HG03432 (cell line): Measurements from ENCODE around the gene SFT2D3.

Source experiments
- ATAC-seq: cut with Tn5 transposase; IDR thresholded peaks from one replicate; pipeline ENCODE4 v1.9.1; 2021; ENCODE audit warnings: mild to moderate bottlenecking, moderate library complexity; ENCODE audit not compliant: unreplicated experiment

The SFT2D3 gene

DNA sequence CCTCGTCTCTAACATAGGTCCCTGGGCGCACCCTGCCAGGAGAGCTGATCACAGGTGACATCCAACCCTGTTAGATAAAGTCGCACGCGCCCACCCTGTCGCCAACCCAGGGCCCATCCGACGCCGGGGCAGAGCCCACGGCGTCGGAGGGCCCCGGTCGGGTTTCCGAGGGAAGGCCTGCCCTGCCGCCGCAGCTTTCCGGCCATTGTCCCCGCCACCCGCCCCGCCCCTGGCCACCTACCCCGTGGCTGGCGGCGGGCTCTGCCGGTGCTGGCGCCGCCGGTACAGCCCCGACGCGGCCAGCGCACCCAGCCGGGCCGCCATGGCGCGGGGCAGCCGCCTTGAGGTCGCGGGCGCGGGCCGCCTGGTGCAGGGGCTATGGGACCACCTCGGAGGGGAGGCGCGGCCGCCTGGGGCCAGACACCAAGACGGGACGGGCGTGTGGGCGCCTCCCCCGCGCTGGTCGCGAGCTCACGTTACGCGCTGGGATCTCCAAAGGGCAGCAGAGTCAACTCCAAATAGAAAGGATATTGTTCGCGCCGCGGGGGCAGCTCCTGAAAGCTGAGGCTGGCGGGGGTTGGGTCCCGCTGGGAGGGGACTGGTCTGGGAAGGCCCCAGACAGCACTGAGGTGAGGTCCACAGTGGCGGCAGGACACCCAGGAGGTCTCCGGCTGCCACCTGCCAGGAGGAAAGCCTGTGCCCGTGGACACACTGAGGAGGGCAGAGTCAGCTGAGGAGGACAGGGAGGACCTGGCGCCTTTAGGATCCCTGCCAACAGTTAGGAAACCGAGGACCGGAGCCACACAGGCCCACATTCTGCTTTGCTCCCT, 37.0 kb upstream of the SFT2D3 start:
- ATAC-seq: no peak

DNA sequence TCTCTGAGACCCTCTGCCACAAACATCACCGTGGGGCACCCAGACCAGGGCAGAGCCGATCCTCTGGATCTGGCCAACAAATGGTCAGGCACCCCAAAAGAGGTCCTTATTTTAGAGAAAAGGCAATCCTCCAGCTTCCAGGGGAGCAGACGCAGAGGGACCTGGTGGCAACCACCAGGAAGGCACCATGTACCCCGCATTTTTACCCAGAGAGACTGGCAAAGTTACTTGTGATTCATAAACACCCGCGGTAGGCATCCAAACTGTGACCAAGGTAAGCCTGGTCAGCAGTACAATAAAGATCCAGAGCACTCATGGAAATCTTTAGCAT, 36.4 kb upstream of the SFT2D3 start:
- ATAC-seq: no peak

DNA sequence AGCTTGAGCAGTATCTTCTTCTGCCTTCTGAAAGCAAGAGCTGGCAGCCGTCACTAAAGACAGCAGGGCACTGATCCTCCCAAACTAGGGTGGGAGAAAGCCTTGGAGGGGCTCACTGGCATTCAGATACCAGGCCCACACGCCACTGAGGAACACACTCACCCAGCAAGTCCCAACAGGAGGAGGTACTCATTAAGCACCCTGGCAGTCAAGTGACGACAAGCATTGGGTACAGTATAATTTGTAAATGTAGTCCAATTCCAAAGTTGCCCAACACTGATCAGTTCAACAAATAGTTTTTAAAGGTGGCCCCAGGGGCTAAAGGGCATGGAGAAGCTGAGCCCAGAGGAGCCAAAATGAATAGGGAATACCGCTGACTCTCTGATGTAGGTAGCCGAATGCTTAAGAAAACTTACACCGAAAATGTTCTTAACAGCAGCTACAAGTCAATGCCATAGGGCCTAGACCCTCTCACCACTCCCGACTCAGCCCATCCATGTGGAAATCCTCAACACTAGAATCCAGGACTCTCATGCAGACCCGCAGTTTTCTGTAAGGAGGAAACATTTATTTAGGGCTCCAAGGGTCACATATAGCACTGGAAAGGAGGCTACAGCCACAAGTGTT, 35.9 kb upstream of the SFT2D3 start:
- ATAC-seq: no peak

DNA sequence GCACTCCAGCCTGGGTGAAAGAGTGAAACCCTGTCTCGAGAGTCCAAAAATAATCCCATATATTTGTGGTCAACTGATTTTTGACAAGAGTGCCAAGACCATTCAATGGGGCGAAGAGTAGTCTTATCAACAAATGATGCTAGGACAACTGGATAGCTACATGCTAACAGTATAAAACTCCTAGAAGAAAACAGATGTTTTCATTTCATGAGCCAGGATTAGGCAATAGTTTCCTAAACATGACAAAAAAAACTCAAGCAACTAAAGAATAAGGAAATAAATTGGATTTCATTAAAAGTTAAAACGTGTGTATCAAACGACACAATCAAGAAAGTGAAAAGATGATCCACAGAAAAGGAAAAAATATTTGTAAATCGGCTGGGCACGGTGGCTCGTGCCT, 32.2 kb upstream of the SFT2D3 start:
- ATAC-seq: no peak

DNA sequence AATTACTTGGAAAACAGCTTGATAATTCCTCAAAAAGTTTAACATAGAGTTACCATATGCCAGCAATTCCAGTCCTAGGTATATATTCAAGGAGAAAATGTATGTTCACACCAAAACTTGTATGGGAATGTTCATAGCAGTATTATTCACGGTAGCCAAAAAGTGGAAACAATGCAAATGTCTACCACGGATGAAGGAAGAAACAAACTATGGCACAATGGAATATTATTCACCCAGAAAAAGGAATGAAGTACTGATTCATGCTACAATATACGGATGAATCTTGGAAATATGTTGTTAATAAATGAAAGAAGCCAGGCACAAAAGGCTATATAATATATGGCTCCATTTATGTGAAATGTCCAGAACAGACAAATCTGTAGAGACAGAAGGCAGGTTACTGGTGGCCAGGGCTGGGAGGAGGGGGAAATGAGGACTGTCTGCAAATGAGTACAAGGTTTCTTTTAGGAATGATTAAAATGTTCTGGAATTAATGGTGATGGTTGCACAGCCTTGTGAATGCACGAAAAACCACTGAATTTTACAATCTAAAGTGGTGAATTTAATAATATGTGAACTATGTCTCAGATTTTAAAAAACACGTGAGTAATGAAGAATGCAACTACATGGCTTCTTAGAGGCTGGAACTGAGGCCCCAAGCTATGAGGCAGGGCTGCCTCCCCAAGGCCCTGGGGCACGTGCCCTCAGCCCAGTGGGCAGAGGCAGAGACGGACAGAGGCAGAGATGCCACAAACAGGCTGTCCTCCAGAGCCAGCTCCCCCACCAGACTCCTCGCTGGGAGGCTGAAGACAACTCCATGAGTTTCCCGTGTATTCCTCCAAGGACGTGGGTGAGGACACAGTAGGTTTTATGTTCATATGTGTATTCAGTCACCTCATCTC, 31.0 kb upstream of the SFT2D3 start:
- no peak for ATAC-seq

DNA sequence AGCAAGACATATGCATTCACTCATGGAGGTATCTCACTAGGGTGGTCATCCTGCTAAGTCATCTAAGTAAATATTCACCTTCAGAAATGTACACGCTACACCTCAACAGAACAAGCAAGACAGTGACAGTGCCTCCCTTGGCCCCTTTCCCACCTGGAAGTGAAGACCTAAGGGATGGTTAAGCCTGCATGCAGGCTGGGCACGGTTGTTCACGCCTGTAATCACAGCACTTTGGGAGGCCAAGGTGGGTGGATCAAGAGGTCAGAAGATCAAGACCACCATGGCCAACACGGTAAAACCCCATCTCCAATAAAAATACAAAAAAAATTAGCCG, 30.4 kb upstream of the SFT2D3 start:
- ATAC-seq: no peak

DNA sequence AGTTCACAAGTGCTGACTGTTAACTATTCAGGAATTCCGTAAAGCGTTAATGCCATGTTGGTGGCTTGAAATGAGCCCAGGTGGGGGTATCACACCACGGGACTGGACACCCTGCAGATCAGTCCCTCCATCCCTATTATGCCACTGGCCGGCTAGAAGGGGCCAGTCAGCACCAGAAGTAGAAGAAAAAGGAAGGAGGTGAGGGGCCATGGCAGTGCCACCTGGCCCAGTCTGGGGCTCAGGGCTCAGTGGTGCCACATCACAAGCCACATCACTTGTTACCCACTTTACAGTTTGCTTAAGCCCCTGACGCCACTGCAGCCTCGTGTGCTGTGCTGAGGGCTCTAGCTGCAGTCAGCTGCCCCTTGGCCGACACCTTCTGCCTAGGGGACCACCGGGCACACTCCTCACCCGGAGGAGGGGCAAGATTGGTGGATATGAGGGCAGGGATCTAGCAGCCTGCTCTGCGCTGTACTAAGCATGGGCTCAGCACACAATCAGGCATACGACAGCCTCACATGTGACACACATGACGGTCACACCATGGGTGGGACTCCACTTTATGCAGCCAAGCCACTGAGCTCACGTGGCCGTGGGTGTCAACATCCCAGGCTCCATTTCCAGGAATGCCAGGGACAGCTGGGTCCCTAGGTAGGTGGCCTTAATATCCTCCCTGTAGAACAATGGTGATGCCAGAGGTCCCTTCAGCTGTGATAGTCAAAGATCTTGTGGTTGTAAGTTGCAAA, 29.6 kb upstream of the SFT2D3 start:
- no peak for ATAC-seq

DNA sequence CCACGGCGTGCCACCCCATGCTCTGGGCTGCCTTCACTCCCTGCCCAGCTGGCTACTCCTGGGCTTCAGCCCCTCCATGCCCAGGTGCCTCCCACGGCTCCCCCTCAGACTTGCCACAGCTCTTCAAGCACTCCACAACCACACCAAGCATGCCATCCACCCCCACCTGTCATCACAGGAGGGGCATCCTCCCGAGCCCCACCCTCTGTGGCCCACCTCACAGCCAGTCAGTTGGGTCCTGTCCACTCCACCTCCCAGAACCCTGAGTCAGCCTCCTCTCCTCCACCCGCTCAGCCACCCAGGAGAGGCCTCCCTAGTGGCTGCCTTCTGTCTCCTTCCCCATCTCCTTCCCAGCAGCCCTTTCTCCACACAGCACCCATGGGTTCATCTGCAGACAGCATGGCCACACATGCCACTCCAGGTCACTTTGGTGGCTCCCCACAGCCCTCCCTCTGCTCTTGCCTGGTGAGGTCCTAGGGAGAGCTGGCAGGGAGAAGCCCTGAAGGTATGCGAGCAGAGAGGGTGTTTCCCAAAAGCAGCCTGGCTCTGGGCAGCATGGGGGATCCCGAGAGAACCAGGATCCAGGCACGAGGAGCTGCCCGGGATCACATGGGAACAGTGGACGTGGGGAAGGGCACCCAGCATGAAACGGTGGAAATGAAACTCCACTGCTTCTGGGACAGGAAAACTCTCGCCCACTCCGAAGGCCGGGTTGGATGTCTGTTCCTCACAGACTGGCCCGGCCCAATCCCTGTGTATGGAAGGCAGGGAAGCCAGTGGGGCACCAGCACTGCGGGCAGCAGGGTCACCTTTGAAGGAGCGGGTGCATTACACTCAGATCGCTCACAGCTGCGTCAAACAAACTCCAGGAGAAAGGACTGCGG, 28.7 kb upstream of the SFT2D3 start:
- no peak for ATAC-seq

DNA sequence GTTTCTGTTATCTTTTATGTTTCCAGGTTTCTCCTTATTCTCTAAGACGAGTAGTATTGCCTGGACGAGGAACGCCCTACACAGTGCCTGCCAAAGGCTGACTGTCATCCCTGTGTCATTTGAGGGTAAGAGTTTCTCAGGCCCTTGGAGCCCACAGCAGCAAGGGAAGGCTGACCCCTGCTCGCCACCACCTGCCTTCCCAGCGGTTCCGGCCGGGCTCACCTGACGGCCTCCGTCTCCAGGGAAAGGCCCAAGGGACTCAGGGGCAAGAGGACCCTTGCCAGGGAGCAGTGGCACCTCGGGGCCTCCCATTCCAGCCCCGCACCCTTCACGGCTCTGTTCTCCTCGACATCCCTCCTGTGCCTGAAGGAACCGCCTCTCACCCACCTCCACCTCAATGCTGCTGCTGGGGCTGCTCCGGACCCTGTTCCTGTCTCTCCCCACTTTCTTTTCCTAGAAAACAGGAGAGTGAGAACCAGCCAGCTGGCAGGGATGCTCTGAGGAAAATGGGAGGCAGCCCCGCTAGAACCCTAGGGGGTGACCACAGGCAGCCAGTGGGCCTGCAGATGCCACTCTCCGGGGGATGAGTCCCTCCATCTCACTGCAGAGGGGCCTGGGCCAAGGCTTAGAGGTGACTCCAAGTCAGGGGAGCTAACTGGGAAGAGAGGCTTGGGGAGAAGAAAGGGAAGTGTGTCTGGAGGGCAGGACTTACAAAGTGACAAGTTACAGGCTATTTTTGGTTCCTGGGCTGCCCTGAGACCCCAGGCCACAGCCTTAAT, 27.8 kb upstream of the SFT2D3 start:
- ATAC-seq: no peak

DNA sequence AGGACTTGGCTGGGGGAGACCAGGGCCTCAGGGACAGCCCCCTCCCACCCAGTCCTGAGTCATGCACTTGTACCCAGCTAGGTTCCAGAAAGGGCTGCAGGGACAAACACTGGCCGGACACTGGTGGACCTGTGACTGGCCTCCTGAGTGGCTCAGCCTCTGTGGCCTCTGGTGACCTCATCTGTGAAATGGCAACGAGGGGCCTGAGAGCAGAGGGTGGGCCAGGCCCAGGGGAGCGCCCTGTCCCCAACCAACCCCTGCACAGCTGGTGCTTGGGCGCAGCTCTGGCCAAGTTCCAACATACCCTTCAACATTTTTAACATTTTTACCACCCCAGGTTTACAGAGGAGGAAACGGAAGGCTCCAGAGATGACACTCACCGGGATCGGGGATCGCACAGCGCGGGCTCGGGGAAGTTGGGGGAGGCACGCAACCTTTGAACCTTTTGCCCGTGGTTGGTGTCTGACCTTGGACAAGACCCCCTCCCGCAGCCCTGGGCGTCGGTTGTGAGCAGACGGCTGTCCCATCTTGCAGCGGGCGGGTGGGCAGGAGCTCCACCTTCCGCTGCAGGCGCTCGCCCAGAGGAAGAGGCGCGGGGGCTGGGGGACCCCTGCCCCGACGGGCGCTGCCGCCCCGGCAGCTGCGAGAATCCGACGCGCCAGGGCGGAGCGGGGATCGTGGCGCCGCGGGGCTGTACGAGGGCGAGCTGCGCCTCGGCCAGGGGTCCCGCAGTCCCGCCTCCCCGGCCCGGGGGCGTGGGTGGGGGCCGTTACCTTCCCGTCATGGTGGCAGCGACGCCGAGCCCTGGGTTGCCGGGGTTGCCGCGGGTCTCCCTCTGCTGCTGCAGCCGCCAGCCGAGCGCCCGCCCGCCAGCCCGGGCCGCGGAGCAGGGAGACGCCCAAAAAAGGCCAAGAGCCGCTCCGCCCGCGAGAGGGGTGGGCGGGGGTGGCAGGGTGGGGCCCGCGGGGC, 26.8 kb upstream of the SFT2D3 start:
- ATAC-seq: no peak

DNA sequence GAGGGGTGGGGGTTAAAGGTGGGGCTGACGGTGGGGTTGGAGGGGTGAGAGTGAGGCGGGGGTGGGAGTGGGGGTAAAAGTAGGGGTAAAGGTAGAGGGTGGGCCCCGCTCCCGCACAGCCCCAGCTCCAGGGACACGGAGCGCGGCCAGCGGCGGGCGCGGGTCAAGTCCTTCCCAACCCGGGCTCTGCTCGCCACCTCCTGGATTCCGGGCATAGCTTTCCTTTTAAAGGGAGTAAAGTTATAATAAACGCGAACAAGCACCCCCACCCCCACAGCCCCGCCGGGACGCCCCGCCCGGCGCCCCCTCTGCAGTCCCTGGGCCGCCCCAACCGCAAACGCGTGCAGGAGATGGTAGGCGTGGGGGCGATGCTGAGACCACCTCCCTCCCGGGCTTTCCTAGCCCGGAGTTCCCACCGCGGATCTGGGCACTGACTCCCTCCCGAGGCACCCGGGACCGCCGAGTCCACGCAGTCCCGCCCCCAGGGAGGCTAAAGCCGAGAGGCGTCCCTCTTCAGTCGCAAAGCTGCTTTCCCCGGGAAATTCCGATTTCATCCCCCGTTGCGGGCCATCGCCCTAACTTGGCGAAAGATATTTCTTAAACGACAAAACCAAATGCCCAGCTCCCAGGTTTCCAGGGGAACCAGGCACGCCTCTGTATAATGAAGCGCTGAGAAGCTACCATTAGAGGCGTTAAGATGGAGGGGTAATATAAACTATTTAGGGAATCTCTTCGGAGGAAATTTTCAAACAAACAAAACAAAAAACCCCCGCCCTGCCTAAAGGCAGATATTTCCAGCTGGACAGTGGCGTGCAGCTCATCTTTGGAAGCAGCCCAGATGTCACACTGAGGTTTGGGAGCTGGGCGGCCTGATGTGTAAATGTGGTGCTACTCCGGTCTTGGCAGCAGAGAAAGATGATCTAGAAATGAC, 25.7 kb upstream of the SFT2D3 start, which contains the start of gene LIMS2:
TSS of gene LIMS2 (minus strand) at position 200 of the 931 bp plus-strand sequence. CDS start 506 bp downstream, outside the sequence.
- ATAC-seq: no peak

DNA sequence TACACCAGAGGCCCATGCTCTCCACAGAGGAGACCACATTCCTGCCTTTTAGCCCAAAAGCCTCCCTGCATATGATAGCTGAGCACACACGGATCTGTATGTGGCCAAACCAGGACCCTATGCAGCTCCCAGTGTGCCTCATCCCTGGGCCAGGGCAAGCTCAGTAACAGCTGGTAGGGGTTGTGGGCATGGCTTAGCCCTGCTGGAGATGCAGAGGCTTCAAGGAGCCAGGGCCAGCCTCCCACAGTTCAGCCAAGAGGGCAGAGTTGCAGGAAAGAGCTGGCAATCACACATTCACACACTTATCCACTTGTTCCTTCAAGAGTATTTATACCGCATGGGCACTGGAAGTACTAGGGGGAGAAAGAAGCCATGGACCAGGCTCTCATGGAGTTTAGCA, 24.4 kb upstream of the SFT2D3 start:
- no peak for ATAC-seq

DNA sequence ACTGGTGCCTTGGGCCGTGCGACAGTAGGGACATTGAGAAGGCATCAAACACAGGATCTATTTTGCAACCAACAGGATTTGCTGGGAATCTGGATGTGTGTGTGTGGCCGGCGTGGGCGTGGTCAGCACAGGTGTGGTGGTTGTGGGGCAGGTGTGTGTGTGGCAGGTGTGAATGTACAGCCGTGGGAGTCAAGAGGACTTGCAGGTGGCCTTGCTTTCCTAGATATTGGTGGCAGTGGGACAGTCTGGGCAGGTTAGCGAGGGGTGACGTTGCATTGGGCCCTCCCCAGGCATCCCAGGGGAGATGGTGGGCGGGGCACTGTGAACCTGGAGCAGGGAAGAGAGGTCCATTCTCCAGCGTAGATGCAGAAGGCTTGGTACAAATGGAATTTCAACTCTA, 22.8 kb upstream of the SFT2D3 start:
- ATAC-seq: no peak

DNA sequence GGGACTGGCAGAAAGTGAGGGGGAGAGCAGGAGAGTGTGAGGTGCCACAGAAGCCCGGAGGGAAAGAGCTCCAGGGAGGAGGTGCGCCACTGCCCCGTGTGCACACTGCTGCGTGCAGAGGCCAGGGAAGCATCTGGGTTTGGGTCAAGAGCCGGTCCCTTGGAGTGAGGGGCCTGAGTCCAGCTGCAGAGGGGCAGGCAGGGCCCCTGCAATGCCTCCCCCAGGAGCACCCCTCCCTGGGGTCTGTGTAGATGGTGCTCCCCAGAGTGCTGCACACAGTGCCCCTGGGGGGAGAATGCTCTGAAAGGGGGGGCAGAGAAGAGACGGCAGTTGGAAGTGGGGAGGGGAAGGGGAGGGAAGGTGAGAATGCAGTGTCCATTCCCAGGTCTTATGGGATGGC, 22.3 kb upstream of the SFT2D3 start:
- no peak for ATAC-seq

DNA sequence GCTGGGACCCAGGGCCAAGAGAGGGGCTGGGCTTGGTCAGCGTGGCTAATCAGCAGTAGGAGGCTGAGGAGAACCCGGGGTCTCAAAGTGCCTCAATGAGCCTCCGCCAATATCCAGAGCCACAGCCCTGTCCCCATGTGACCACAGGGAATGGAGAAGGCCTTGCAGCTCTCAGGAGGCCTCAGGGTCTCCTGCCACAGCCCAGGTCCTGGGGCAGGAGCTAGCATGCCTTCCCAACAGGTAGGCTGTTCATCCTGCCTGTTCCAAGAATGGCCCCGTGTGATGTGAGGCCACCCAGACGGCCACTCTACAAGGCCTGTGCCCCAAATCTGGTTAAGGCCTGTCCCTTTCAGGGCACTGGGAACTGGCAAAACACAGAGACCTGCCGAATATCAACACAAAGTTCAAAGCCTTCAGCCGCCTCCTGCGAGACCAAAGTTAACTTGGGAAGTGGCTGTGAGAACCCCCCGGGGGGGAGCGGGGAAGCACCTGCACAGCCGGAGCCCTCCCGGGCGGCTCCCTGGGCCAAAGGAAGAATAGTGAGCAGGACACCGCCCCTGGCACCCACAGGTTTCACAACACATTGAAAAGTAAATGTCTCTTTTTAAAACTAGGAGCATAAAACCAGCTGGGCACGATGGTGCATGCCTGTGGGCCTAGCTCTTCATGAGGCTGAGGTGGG, 21.5 kb upstream of the SFT2D3 start:
- no peak for ATAC-seq

DNA sequence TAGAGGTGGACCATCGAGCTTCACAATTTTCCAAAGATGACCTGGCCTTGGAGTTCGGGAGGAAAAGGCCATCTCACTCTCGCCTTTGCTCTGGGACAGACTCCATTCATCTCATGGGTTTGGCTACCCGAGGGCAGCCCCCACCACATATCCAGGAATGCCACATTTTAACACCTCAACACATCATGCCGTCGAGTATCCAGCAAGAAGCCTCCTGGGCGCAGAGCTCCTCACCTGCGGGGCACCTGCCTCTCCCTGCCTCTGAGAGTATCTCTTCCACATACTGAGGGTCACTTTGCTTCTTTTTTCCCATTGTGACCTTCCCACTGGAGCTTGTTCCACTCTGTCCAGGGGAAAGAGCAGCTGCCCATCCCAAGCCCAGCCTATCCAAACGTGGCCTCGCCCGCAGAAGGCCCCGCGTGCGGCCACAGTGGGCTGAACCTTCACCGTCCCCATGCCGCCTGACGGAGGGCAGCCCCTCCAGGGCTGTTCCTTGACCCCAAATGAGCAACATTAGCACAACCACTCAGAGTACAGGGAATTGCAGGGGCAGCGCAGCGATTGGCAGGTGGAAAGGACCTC, 20.5 kb upstream of the SFT2D3 start:
- ATAC-seq: no peak
